MM.1S (cell line): ENCODE data around the gene DACH1.

Source experiments
- EZH2 ChIP-seq: fragments of 300-600 bp; sonication (generic); optimal IDR thresholded peaks from 2 replicates; pipeline ENCODE3; 2017; ENCODE audit warnings: low read depth, mild to moderate bottlenecking, antibody characterized with exemption, low read length, mixed read lengths
- EZH2phosphoT487 ChIP-seq: fragments of 300-600 bp; sonication (generic); IDR thresholded peaks from 2 replicates; pipeline ENCODE4 v1.6.1; 2018; ENCODE audit warnings: antibody characterized with exemption, low read length
- TF ChIP-seq, protein P1 (sequence below): fragments of 300-600 bp; sonication (generic); IDR thresholded peaks from 2 replicates; pipeline ENCODE4 v1.5.1; 2016; ENCODE audit warnings: antibody characterized with exemption, low read length, mixed read lengths

DNA sequence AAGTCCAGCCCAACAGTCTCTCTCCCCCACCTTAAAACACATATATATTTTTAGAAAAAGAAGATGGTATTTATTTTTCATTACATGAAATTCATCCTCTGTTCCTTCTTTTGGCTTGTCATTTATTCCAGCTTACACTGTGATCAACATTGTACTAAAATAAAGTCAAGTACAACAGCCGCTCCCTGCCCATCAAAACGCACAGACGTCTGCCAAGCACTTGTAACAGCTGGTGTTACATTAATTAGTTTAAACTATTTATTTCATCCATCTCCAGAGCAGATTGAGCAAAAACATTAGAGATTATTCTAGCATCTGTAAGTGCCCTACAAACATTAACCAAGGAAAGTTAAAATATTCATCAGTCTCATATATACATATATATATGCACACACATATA is 350.5 kb downstream of the DACH1 start:
- TF ChIP-seq, protein P1, sequence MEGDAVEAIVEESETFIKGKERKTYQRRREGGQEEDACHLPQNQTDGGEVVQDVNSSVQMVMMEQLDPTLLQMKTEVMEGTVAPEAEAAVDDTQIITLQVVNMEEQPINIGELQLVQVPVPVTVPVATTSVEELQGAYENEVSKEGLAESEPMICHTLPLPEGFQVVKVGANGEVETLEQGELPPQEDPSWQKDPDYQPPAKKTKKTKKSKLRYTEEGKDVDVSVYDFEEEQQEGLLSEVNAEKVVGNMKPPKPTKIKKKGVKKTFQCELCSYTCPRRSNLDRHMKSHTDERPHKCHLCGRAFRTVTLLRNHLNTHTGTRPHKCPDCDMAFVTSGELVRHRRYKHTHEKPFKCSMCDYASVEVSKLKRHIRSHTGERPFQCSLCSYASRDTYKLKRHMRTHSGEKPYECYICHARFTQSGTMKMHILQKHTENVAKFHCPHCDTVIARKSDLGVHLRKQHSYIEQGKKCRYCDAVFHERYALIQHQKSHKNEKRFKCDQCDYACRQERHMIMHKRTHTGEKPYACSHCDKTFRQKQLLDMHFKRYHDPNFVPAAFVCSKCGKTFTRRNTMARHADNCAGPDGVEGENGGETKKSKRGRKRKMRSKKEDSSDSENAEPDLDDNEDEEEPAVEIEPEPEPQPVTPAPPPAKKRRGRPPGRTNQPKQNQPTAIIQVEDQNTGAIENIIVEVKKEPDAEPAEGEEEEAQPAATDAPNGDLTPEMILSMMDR = no peak
- TF ChIP-seq EZH2phosphoT487 (no peak), EZH2 (no peak)
